ENCODE data around the gene CCN5. TPM values are rescaled to one million over a fixed set of nuclear protein-coding genes. Genes with fewer than 3 reads are reported as not detected.

The CCN5 gene
- total and polyA plus RNA-seq, 8 donors: 0.14 to 6.4 (median 1.6) TPM

GRCh38 chr20:44678990-44679611 is 36.1 kb upstream of the CCN5 start:
- Histone ChIP-seq H3K4me1 (no peaks in the 10 kb centered on the region), H3K27ac (no peak overlapping the region), H3K4me3 (no peak overlapping the region), H3K9me3 (no peaks in the 10 kb centered on the region), H3K36me3 (no peaks in the 10 kb centered on the region), H3K27me3 (no peaks in the 10 kb centered on the region)
- 81 to 82% methylated on average over 12 of the region's 12 CpGs for WGBS, 2 donors
- FAIRE-seq (no peak), DNase-seq (no peak), ATAC-seq (no peak)
- intact Hi-C loops (cut with DNase I): no loop called here
- TF ChIP-seq, protein P1, sequence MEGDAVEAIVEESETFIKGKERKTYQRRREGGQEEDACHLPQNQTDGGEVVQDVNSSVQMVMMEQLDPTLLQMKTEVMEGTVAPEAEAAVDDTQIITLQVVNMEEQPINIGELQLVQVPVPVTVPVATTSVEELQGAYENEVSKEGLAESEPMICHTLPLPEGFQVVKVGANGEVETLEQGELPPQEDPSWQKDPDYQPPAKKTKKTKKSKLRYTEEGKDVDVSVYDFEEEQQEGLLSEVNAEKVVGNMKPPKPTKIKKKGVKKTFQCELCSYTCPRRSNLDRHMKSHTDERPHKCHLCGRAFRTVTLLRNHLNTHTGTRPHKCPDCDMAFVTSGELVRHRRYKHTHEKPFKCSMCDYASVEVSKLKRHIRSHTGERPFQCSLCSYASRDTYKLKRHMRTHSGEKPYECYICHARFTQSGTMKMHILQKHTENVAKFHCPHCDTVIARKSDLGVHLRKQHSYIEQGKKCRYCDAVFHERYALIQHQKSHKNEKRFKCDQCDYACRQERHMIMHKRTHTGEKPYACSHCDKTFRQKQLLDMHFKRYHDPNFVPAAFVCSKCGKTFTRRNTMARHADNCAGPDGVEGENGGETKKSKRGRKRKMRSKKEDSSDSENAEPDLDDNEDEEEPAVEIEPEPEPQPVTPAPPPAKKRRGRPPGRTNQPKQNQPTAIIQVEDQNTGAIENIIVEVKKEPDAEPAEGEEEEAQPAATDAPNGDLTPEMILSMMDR (IDR thresholded peaks at IDR 0.05): no peak

GRCh38 chr20:44681796-44682566 is 33.2 kb upstream of the CCN5 start:
- Histone ChIP-seq H3K27ac (no peak overlapping the region), H3K4me3 (no peak overlapping the region), H3K36me3 (no peaks in the 10 kb centered on the region), H3K27me3 (no peaks in the 10 kb centered on the region), H3K4me1 (no peaks in the 10 kb centered on the region), H3K9me3 (no peaks in the 10 kb centered on the region)
- no peak for FAIRE-seq
- intact Hi-C loops (cut with DNase I): loop anchor here in 1 of 3 donors (10.0 kb wide), 1 partner anchor 183 kb away; no protein-coding TSS in a partner anchor
- WGBS, 2 donors: 80 to 88% methylated on average over 11 of the region's 11 CpGs
- no peak for DNase-seq
- TF ChIP-seq, protein P1 (IDR thresholded peaks at IDR 0.05): no peak
- ATAC-seq: no peak

DNA sequence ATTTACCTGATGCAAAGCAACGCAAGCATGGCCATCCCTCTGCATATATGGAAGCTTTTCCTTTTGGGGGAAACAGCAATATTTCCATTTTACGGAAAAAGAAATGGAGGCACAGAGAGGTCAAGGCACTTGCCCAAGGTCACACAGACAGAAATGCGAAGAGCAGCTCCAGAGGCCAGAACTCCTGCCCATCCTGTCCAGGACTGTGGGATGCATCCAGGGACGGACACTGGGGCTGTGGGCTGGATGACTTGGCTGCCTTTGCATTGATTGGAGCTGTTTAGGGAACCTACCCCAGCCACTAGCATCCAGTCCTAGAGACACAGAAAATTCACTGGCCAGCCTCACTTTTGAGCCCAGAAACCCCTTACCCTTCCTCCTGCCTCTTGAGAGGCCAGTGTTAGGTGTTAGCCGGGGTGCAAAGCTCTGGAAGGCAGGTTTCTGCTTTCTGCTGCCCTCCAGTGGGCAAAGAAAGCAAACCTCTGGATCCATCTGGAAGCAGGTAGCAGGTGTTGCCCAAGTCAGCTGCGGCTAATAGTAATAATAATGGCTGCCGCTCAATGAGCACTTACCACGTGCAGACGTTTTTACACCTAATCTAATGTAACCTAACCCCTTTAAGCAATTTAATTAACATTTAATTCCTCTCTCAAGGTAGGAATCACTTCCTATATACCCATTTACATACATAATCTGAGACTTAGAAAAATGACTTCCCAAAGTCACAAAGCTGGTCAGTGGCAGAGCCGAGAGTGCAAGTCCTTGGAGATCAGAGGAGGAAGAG is 31.7 kb upstream of the CCN5 start:
- 28 to 36% methylated on average over 10 of the region's 10 CpGs for WGBS, 2 donors
- no peaks in the 10 kb centered on the region for H3K36me3 ChIP-seq
- no peak overlapping the region for H3K27ac ChIP-seq
- H3K27me3 ChIP-seq: no peaks in the 10 kb centered on the region
- ATAC-seq: peak; percentile 83 to 92 (median 88)
- no peaks in the 10 kb centered on the region for H3K9me3 ChIP-seq
- DNase-seq: peak in 4 of 6 donors; percentile 47 to 73 (median 69)
- FAIRE-seq: no peak
- no peak overlapping the region for H3K4me3 ChIP-seq
- intact Hi-C loops (cut with DNase I): loop anchor here in 1 of 3 donors (10.0 kb wide), 1 partner anchor 181 kb away; no protein-coding TSS in a partner anchor
- TF ChIP-seq, protein P1 (IDR thresholded peaks at IDR 0.05): peak in 3 of 4 donors; percentile 25 to 54 (median 40)
- no peaks in the 10 kb centered on the region for H3K4me1 ChIP-seq

GRCh38 chr20:44684047-44684967 is 30.9 kb upstream of the CCN5 start:
- TF ChIP-seq, protein P1 (IDR thresholded peaks at IDR 0.05): no peak
- no peaks in the 10 kb centered on the region for H3K36me3 ChIP-seq
- H3K4me3 ChIP-seq: no peak overlapping the region
- no peaks in the 10 kb centered on the region for H3K9me3 ChIP-seq
- intact Hi-C loops (cut with DNase I): loop anchor here in 1 of 3 donors (10.0 kb wide), 1 partner anchor 180 kb away; no protein-coding TSS in a partner anchor
- FAIRE-seq (no peak), DNase-seq (peak in 1 of 6 donors; percentile 13), ATAC-seq (peak; percentile 24 to 53 (median 32))
- 74 to 81% methylated on average over 6 of the region's 6 CpGs for WGBS, 2 donors
- no peaks in the 10 kb centered on the region for H3K4me1 ChIP-seq
- H3K27me3 ChIP-seq: no peaks in the 10 kb centered on the region
- H3K27ac ChIP-seq: no peak overlapping the region
